ENCODE measurements around the gene CHSY1. TPM values are rescaled to one million over a fixed set of nuclear protein-coding genes. Genes with fewer than 3 reads are reported as not detected.
"Not testable (repeated sequence)": the region's sequence is repeated elsewhere in the genome, so short reads cannot be mapped to it uniquely, and the experiment has no call there.

The CHSY1 gene
- total RNA-seq, result 10 to 100 TPM; 45.5 to 54.1 TPM

GRCh38 chr15:101251830-101252820 is at the start of gene CHSY1:
CHSY1 (minus strand) TSS chr15:101252048; CDS start chr15:101251456, 592 bp downstream.
- ATAC-seq (peak; percentile 79 to 84), DNase-seq (ENCODE audit: low spot score in 2 of 2) (peak; percentile 89 to 90)
- H3K36me3 Mint-ChIP-seq, result peaks cover 15 to 20% of the 10 kb centered on the region in 2 donors
- H3K9me3 Mint-ChIP-seq, result no peaks in the 10 kb centered on the region
- H3K27ac Mint-ChIP-seq, result peak within 1 kb of the TSS; percentile 87 to 92

GRCh38 chr15:101296418-101297405 is 44.9 kb upstream of the CHSY1 start:
- Mint-ChIP-seq H3K36me3 (peaks cover 18 to 27% of the 10 kb centered on the region in 2 donors), H3K27ac (peak overlapping the region in 1 of 2 donors; percentile 96), H3K9me3 (no peaks in the 10 kb centered on the region)
- no peak for DNase-seq (ENCODE audit: low spot score in 2 of 2)
- ATAC-seq, result no peak

- ATAC-seq (peak in 1 of 2 donors; percentile 67), DNase-seq (ENCODE audit: low spot score in 2 of 2) (peak in 1 of 2 donors; percentile 68)
- peak overlapping the region; percentile 83 to 96 for H3K27ac Mint-ChIP-seq
- H3K9me3 Mint-ChIP-seq, result no peaks in the 10 kb centered on the region
- peaks cover 18 to 27% of the 10 kb centered on the region in 2 donors for H3K36me3 Mint-ChIP-seq
Observed at GRCh38 chr15:101295607-101296161, 43.8 kb upstream of the CHSY1 start.

GRCh38 chr15:101294731-101295606 is 43.1 kb upstream of the CHSY1 start, which contains the start of gene SNRPA1:
SNRPA1 (minus strand) TSS chr15:101295248; CDS start chr15:101295178, 70 bp downstream.
- H3K36me3 Mint-ChIP-seq, result peaks cover 18 to 33% of the 10 kb centered on the region in 2 donors
- ATAC-seq (peak; percentile 83 to 88), DNase-seq (ENCODE audit: low spot score in 2 of 2) (peak; percentile 97 to 99)
- H3K27ac Mint-ChIP-seq, result peak within 1 kb of the TSS; percentile 96 to 98
- H3K9me3 Mint-ChIP-seq, result no peaks in the 10 kb centered on the region

GRCh38 chr15:101293122-101293521 is 41.3 kb upstream of the CHSY1 start:
- Mint-ChIP-seq H3K9me3 (no peaks in the 10 kb centered on the region), H3K27ac (peak overlapping the region; percentile 96 to 98), H3K36me3 (peaks cover 27 to 47% of the 10 kb centered on the region in 2 donors)
- DNase-seq (ENCODE audit: low spot score in 2 of 2) (no peak), ATAC-seq (no peak)

- Mint-ChIP-seq H3K36me3 (peaks cover 19 to 53% of the 10 kb centered on the region in 2 donors), H3K9me3 (no peaks in the 10 kb centered on the region), H3K27ac (peak overlapping the region; percentile 31 to 61)
- DNase-seq (ENCODE audit: low spot score in 2 of 2) (peak in 1 of 2 donors; percentile 29), ATAC-seq (peak; percentile 29 to 37)
Observed at GRCh38 chr15:101288905-101289513, 37.2 kb upstream of the CHSY1 start.

GRCh38 chr15:101287342-101287741 is 35.5 kb upstream of the CHSY1 start:
- not testable (repeated sequence) for H3K27ac Mint-ChIP-seq, ATAC-seq
- peaks cover 13 to 39% of the 10 kb centered on the region in 2 donors for H3K36me3 Mint-ChIP-seq

GRCh38 chr15:101286471-101287114 is 34.7 kb upstream of the CHSY1 start:
- Mint-ChIP-seq H3K27ac (peak overlapping the region in 1 of 2 donors; percentile 44), H3K36me3 (peaks cover 13 to 42% of the 10 kb centered on the region in 2 donors), H3K9me3 (no peaks in the 10 kb centered on the region)
- no peak for DNase-seq (ENCODE audit: low spot score in 2 of 2)
- no peak for ATAC-seq

More at GRCh38 chr15:101287342-101287741, 35.5 kb upstream of the CHSY1 start:
- H3K9me3 Mint-ChIP-seq; DNase-seq (ENCODE audit: low spot score in 2 of 2): not testable (repeated sequence)

GRCh38 chr15:101283931-101284330 is 32.1 kb upstream of the CHSY1 start:
- Mint-ChIP-seq H3K9me3 (no peaks in the 10 kb centered on the region), H3K27ac (no peak overlapping the region), H3K36me3 (peaks cover 11 to 31% of the 10 kb centered on the region in 2 donors)
- DNase-seq (ENCODE audit: low spot score in 2 of 2) (no peak), ATAC-seq (no peak)

- Mint-ChIP-seq H3K9me3 (no peaks in the 10 kb centered on the region), H3K27ac (peak overlapping the region in 1 of 2 donors; percentile 55)
Observed at GRCh38 chr15:101280007-101280406, 28.2 kb upstream of the CHSY1 start.

GRCh38 chr15:101277943-101278564 is 26.2 kb upstream of the CHSY1 start:
- Mint-ChIP-seq H3K36me3 (peaks cover 26% of the 10 kb centered on the region in 2 donors), H3K9me3 (no peaks in the 10 kb centered on the region), H3K27ac (peak overlapping the region; percentile 89 to 93)
- DNase-seq (ENCODE audit: low spot score in 2 of 2) (no peak), ATAC-seq (no peak)

More at GRCh38 chr15:101280007-101280406, 28.2 kb upstream of the CHSY1 start:
- no peak for DNase-seq (ENCODE audit: low spot score in 2 of 2)
- peaks cover 9 to 11% of the 10 kb centered on the region in 2 donors for H3K36me3 Mint-ChIP-seq
- ATAC-seq, result no peak

- peak; percentile 94 to 99 for ATAC-seq
- peak within 1 kb of the TSS; percentile 89 to 95 for H3K27ac Mint-ChIP-seq
- peak; percentile 92 to 96 for DNase-seq (ENCODE audit: low spot score in 2 of 2)
- H3K36me3 Mint-ChIP-seq, result peaks cover 23 to 25% of the 10 kb centered on the region in 2 donors
- H3K9me3 Mint-ChIP-seq, result no peaks in the 10 kb centered on the region
Observed at GRCh38 chr15:101277038-101277822, 25.4 kb upstream of the CHSY1 start, which contains the start of gene SELENOS. SELENOS (minus strand) TSS chr15:101277485; CDS start chr15:101277417, 68 bp downstream.

GRCh38 chr15:101276501-101277037 is 24.7 kb upstream of the CHSY1 start:
- Mint-ChIP-seq H3K36me3 (peaks cover 18 to 23% of the 10 kb centered on the region in 2 donors), H3K27ac (peak overlapping the region; percentile 89 to 95), H3K9me3 (no peaks in the 10 kb centered on the region)
- DNase-seq (ENCODE audit: low spot score in 2 of 2) (no peak), ATAC-seq (peak in 1 of 2 donors; percentile 5)

Data from activated naive CD4-positive, alpha-beta T cell treated with anti-CD3 and anti-CD28 coated beads, Interleukin-2, amount 50 U/mL, for 72 hours (primary cell).